HG02870 (cell line): ENCODE results near the gene SETD1B.
"Not testable (repeated sequence)": the region's sequence is repeated elsewhere in the genome, so short reads cannot be mapped to it uniquely, and the experiment has no call there.

ENCODE experiments used
- ATAC-seq: cut with Tn5 transposase; IDR thresholded peaks from one replicate; pipeline ENCODE4 v1.9.1; 2021; ENCODE audit warnings: mild to moderate bottlenecking, moderate library complexity; ENCODE audit not compliant: unreplicated experiment

Gene SETD1B

GRCh38 chr12:121803861-121804416, at the start of gene SETD1B:
Gene SETD1B (plus strand): TSS chr12:121804009. CDS start chr12:121804738, 729 bp downstream.
- ATAC-seq, result no peak

GRCh38 chr12:121754836-121755235, 49.0 kb upstream of the SETD1B start:
- ATAC-seq, result no peak

GRCh38 chr12:121755591-121755990, 48.2 kb upstream of the SETD1B start:
- ATAC-seq, result no peak

- not testable (repeated sequence) for ATAC-seq
These were observed 45.3 kb upstream of the SETD1B start for GRCh38 chr12:121758536-121758935.

GRCh38 chr12:121762269-121762668, 41.5 kb upstream of the SETD1B start:
- no peak for ATAC-seq

GRCh38 chr12:121764808-121765207, 39.0 kb upstream of the SETD1B start:
- ATAC-seq, result no peak

GRCh38 chr12:121765573-121765972, 38.2 kb upstream of the SETD1B start:
- no peak for ATAC-seq

- no peak for ATAC-seq
These were observed 37.3 kb upstream of the SETD1B start for GRCh38 chr12:121766290-121767039.

- no peak for ATAC-seq
These were observed 36.2 kb upstream of the SETD1B start for GRCh38 chr12:121767525-121768016.

- no peak for ATAC-seq
These were observed 34.4 kb upstream of the SETD1B start for GRCh38 chr12:121769297-121769830.

- ATAC-seq, result no peak
These were observed 33.9 kb upstream of the SETD1B start for GRCh38 chr12:121769831-121770301.

GRCh38 chr12:121770388-121770787, 33.4 kb upstream of the SETD1B start:
- no peak for ATAC-seq

- no peak for ATAC-seq
These were observed 32.8 kb upstream of the SETD1B start for GRCh38 chr12:121770813-121771625.

- no peak for ATAC-seq
These were observed 30.6 kb upstream of the SETD1B start for GRCh38 chr12:121773011-121773777.

- ATAC-seq, result no peak
These were observed 28.8 kb upstream of the SETD1B start for GRCh38 chr12:121774968-121775474.

- ATAC-seq, result no peak
These were observed 28.3 kb upstream of the SETD1B start for GRCh38 chr12:121775501-121775900.

GRCh38 chr12:121776190-121777098, 27.4 kb upstream of the SETD1B start:
- ATAC-seq, result peak; percentile 50

GRCh38 chr12:121778567-121779421, 25.0 kb upstream of the SETD1B start:
- no peak for ATAC-seq
